WTC11 (cell line): ENCODE data around the gene MED23.

ENCODE experiments used
- FOXK1 ChIP-seq: sonication (generic); formaldehyde crosslinking; IDR thresholded peaks from 2 replicates; pipeline ENCODE4 v1.8.0; 2022; ENCODE audit warnings: mild to moderate bottlenecking, moderate library complexity, missing genetic modification reagents
- SP1 ChIP-seq: sonication (generic); formaldehyde crosslinking; conservative IDR thresholded peaks from 2 replicates; pipeline ENCODE4 v1.8.1; 2022; ENCODE audit warnings: missing genetic modification reagents
- ZNF263 ChIP-seq: sonication (generic); formaldehyde crosslinking; IDR thresholded peaks from 2 replicates; pipeline ENCODE4 v1.8.1; 2022; ENCODE audit warnings: low read depth, mild to moderate bottlenecking, moderate library complexity, missing genetic modification reagents
- TF ChIP-seq, protein P1 (sequence below): fragments of 200-600 bp; IDR thresholded peaks from 2 replicates; pipeline ENCODE4 v1.8.0; 2022; ENCODE audit warnings: antibody characterized with exemption
- TF ChIP-seq, protein P2 (sequence below): sonication (generic); formaldehyde crosslinking; IDR thresholded peaks from 2 replicates; pipeline ENCODE4 v1.8.0; 2022; ENCODE audit warnings: mild to moderate bottlenecking, missing genetic modification reagents
- TF ChIP-seq, protein P3 (sequence below): sonication (generic); formaldehyde crosslinking; IDR thresholded peaks from 2 replicates; pipeline ENCODE4 v1.8.0; 2022; ENCODE audit warnings: missing genetic modification reagents

GRCh38 chr6:131660195-131660594 lies 32.2 kb upstream of the MED23 start:
- TF ChIP-seq ZNF263 (CRISPR knock-in tag) = no peak
- TF ChIP-seq, protein P1, sequence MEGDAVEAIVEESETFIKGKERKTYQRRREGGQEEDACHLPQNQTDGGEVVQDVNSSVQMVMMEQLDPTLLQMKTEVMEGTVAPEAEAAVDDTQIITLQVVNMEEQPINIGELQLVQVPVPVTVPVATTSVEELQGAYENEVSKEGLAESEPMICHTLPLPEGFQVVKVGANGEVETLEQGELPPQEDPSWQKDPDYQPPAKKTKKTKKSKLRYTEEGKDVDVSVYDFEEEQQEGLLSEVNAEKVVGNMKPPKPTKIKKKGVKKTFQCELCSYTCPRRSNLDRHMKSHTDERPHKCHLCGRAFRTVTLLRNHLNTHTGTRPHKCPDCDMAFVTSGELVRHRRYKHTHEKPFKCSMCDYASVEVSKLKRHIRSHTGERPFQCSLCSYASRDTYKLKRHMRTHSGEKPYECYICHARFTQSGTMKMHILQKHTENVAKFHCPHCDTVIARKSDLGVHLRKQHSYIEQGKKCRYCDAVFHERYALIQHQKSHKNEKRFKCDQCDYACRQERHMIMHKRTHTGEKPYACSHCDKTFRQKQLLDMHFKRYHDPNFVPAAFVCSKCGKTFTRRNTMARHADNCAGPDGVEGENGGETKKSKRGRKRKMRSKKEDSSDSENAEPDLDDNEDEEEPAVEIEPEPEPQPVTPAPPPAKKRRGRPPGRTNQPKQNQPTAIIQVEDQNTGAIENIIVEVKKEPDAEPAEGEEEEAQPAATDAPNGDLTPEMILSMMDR = no peak
- no peak for TF ChIP-seq SP1
- TF ChIP-seq, protein P2, sequence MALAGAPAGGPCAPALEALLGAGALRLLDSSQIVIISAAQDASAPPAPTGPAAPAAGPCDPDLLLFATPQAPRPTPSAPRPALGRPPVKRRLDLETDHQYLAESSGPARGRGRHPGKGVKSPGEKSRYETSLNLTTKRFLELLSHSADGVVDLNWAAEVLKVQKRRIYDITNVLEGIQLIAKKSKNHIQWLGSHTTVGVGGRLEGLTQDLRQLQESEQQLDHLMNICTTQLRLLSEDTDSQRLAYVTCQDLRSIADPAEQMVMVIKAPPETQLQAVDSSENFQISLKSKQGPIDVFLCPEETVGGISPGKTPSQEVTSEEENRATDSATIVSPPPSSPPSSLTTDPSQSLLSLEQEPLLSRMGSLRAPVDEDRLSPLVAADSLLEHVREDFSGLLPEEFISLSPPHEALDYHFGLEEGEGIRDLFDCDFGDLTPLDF (CRISPR knock-in tag) = no peak
- TF ChIP-seq FOXK1 (CRISPR knock-in tag) = no peak
- TF ChIP-seq, protein P3, sequence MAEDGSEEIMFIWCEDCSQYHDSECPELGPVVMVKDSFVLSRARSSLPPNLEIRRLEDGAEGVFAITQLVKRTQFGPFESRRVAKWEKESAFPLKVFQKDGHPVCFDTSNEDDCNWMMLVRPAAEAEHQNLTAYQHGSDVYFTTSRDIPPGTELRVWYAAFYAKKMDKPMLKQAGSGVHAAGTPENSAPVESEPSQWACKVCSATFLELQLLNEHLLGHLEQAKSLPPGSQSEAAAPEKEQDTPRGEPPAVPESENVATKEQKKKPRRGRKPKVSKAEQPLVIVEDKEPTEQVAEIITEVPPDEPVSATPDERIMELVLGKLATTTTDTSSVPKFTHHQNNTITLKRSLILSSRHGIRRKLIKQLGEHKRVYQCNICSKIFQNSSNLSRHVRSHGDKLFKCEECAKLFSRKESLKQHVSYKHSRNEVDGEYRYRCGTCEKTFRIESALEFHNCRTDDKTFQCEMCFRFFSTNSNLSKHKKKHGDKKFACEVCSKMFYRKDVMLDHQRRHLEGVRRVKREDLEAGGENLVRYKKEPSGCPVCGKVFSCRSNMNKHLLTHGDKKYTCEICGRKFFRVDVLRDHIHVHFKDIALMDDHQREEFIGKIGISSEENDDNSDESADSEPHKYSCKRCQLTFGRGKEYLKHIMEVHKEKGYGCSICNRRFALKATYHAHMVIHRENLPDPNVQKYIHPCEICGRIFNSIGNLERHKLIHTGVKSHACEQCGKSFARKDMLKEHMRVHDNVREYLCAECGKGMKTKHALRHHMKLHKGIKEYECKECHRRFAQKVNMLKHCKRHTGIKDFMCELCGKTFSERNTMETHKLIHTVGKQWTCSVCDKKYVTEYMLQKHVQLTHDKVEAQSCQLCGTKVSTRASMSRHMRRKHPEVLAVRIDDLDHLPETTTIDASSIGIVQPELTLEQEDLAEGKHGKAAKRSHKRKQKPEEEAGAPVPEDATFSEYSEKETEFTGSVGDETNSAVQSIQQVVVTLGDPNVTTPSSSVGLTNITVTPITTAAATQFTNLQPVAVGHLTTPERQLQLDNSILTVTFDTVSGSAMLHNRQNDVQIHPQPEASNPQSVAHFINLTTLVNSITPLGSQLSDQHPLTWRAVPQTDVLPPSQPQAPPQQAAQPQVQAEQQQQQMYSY (CRISPR knock-in tag) = no peak
